CD4-positive, alpha-beta T cell treated with Interferon alpha-2 for 1 hour (primary cell): ENCODE data around the gene CXCR5.
"Not testable (repeated sequence)": the region's sequence is repeated elsewhere in the genome, so short reads cannot be mapped to it uniquely, and the experiment has no call there.

ENCODE experiments used
- DNase-seq, 2 donors: peaks; one replicate each; pipeline ENCODE4 v3.0.0-alpha.2; 2020 to 2022

CXCR5 gene, protein sequence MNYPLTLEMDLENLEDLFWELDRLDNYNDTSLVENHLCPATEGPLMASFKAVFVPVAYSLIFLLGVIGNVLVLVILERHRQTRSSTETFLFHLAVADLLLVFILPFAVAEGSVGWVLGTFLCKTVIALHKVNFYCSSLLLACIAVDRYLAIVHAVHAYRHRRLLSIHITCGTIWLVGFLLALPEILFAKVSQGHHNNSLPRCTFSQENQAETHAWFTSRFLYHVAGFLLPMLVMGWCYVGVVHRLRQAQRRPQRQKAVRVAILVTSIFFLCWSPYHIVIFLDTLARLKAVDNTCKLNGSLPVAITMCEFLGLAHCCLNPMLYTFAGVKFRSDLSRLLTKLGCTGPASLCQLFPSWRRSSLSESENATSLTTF

DNA sequence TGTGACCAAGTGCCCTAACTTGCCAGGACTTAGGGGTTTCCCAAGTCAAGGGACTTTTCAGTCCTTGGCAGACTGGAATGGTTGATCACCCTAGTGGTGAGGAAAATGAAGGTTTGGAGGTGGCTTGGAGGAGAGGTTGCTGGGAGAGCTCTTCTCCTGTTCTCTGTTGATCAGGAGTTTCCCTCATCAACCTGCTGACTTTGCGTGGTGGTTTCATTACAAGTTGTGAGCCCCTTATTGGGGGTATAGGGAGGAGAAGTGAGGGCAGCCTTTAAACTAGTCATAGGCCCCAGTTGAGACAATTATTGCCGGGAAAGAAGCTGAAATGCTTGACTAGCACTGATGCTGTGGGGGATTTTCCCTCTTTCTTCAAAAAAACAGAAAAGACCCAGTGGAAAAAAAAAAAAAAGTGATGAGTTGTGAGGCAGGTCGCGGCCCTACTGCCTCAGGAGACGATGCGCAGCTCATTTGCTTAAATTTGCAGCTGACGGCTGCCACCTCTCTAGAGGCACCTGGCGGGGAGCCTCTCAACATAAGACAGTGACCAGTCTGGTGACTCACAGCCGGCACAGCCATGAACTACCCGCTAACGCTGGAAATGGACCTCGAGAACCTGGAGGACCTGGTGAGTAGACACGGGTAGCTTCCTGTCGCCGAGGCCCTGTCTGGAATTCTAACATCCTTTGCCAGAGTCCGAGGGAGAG is at the start of gene CXCR5:
TSS of gene CXCR5 (plus strand) at position 525 of the 704 bp plus-strand sequence. CDS start at position 575, 50 bp downstream.
- peak; percentile 64 to 80 for DNase-seq

DNA sequence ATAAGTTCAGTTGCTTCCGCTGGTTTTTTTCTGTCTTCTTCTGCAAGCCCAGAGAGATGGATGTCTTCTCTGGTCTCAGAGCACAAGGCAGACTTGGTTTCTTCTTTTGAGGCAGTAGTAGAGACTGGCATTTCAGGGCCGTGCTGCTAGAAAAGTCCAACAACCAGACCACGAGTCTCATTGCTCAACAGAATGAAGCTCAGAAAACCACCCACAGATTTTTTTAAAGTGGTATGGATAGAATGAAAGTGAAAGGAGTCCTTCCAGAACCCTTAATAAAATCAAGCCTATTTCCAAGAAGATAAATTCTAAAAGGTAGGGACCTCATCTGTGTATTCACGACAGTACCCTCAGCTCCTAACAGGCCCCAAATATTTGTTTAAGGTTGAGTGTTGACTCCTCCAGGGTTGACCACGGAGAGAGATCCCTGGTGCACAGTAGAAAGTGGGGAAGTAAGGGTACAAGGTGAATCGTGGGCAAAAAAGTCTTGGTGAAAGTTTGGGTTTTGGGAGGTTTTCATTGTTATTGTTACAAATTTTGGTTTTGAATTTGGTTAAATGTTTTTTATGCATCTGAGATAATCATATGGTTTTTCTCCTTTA is 49.2 kb upstream of the CXCR5 start:
- peak in 1 of 2 donors; percentile 51 for DNase-seq

DNA sequence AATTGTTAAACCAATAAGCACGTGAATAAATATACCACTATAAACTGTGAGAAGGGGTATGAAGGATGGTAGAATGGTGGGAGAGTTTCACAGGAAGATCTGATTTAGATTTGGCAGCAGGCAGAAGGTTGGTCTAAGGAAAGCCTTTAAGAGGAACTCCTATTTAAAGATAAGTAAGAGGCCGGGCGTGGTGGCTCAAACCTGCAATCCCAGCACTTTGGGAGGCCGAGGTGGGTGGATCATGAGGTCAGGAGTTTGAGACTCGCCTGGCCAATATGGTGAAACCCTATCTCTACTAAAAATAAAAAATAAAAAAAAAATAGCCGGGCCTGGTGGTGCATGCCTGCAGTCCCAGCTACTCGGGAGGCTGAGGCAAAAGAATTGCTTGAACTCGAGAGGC is 45.8 kb upstream of the CXCR5 start:
- no peak for DNase-seq

GRCh38 chr11:118838905-118839553 is 44.7 kb upstream of the CXCR5 start:
- DNase-seq: peak in 1 of 2 donors; percentile 11

- peak; percentile 72 to 84 for DNase-seq
Measured at GRCh38 chr11:118841469-118842242, 42.0 kb upstream of the CXCR5 start.

DNA sequence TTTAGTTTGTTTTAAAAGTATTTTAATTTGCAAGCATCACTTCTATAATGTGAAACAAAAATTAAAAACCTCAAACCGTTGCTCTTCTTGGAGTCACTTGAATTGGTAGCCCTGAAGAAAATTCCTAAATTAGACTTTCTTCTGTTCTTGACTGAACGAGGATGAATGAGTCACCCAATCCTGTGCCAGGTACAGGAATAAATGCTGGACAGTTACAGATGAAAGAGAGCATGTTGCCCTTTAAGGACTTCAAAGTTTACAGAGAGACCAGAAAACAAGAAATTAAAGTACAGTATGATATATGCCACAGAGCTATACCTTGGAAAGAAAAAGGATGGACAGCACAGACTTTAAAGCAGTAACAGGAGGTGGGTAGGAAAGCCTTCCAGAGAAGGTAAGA is 41.3 kb upstream of the CXCR5 start:
- DNase-seq: no peak

DNA sequence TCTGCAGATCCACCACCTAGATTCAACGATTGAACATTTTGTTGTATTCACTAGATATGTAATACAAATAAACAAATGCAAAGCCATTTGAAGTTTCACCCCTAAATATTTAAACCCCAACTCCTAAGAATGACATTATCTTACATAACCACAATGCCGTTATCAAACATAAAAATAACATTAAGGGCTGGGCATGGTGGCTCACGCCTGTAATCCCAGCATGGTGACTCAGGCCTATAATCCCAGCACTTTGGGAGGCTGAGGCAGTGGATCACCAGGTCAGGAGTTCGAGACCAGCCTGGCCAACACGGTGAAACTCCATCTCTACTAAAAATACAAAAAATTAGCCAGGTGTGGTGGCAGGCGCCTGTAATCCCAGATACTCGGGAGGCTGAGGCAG is 40.8 kb upstream of the CXCR5 start:
- DNase-seq: not testable (repeated sequence)

- DNase-seq: no peak
Measured at GRCh38 chr11:118843565-118843964, 40.1 kb upstream of the CXCR5 start.

DNA sequence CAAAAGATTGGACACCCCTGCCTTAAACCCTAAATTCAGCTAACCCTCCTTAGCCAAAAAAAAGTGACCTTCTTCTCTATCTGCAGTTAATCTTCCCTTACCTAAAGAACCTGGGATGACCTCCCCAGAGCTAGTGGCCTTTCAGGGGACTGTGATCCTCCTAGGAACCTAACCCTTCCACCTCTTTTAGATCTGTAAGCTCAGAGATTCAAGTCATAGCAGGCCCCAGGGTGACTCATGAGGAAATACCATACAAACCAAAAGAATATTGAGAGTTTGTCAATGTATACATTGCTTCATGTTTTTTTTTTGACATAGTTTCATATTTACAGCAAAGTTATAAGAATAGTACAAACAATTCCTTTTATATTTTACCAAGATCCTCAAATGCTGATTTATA is 38.3 kb upstream of the CXCR5 start:
- no peak for DNase-seq

DNA sequence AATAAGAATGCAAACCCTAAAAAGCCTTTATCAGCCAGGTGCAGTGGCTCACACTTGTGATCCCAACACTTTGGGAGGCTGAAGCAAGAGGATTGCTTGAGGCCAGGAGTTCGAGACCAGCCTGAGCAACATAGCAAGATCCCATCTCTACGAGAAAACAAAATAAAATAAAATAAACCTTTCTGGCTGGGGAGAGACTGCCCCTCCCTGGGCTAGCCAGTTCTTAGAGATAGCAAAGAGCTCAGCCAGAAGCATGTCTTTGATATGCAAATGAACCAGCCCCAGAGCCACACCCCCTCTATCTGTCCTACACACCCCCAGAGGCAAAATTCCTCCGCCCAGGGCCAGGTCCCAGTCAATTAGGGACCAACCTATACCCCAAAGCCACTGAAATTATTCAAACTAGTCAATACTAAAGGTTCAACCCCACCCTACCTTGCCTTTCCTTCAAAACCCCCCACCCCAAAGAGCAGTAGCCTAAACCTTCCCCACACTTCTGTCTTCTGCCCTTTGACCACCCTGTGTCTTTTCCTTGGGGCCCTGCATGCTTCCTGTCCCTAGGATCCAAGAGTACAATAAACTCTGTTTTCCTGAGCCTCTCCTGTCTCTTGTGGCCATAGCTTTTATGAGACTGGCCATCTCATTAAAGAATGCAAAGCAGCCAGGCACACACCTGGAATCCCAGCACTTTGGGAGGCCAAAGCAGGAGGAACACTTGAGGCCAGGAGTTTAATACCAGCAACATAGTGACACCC is 37.3 kb upstream of the CXCR5 start:
- no peak for DNase-seq

DNA sequence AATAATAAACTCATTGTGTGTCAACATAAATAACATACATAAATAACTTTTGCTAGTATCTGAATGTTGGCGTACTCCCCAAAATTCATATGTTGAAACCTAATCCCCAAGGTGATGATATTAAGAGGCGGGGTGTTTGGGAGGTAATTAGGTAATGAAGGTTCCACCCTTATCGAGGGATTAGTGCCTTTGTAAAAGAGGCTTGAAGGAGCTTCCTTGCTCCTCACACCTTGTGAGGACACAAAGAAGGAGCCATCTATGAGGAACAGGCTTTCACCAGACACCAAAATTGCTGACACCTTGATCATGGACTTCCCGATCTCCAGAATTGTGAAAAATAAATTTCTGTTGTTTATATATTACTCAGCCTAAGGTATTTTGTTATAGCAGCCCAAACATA is 33.9 kb upstream of the CXCR5 start:
- DNase-seq: no peak

DNA sequence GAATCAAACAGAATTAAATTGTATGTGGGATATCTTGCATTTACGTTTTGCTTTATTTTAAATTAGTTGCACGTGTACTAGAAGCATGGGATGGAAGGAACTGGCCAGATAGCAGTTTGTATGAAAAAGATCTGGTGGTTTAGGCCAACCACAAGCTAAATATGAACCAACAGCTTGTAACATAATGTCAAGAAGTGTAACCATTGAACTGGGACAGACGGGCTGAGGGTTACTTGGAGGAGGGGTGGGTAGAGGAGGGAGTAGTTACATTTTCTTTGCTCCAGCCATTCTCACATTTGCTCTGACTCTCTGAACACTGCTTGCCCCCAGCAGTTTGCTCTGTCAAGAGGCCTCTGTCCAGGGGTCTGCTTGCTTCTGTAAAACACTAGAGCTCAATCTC is 31.7 kb upstream of the CXCR5 start:
- DNase-seq: no peak

- no peak for DNase-seq
Measured at GRCh38 chr11:118853678-118854077, 30.0 kb upstream of the CXCR5 start.

GRCh38 chr11:118856314-118856713 is 27.4 kb upstream of the CXCR5 start:
- DNase-seq: no peak

DNA sequence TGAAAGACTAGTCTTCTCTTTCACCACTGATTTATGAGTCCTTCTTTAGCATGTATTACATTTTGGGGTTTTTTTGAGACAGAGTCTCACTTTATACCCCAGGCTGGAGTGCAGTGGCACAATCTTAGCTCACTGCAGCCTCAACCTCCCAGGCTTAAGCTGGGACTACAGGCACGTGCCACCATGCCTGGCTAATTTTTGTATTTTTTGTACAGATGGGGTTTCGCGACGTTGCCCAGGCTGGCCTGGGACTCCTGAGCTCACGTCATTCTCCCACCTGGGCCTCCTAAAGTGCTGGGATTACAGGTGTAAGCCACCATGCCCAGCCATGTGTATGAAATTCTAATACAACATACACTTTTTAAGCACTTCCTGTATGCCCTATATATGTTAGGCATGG is 26.3 kb upstream of the CXCR5 start:
- no peak for DNase-seq

GRCh38 chr11:118859973-118860372 is 23.7 kb upstream of the CXCR5 start:
- DNase-seq: no peak

GRCh38 chr11:118868659-118869058 is 15.0 kb upstream of the CXCR5 start:
- no peak for DNase-seq

DNA sequence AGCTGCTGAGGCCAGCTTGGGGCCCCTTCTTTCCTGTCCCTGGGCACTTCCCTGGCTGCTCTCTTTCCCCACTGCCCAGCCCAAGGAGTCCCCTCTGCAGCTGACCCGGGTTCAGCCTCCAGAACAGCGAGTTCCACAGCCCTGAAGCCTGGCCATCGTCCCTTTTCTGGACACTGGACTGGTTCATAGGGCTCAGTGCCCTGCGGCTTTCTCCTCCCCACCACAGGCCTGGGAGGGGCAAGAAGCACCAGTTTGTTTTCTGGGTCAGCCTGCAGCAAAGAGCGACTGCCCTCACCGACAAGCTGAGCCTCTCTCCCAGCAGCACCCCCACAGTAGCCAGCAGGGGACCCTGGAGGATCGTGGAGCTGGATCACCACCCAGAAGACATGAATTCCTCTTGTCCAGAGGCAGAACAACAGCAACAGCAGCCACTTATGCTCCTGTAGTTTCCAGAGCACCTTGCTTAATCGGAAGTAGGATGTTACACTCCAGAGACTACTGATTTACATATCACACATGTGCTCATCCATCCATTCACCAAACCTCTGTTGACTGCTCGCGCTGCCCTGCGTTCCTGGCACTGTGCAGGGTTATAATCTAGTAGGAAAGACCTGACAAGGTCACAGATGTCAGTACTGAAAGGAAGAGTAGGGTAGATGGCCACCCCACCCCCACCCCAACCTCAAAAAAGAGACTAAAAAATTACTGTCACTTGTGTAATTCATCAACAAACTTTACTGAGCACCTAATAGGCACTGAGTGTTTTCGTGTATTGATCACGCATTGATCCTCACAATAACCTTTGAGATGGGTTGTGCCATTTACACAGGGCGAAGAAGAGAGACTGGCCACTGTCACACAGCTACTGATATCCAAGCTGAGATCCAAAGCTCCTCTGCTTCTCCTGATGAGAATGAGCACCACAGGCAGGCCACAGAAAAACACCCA is 13.0 kb upstream of the CXCR5 start:
- peak in 1 of 2 donors; percentile 52 for DNase-seq

DNA sequence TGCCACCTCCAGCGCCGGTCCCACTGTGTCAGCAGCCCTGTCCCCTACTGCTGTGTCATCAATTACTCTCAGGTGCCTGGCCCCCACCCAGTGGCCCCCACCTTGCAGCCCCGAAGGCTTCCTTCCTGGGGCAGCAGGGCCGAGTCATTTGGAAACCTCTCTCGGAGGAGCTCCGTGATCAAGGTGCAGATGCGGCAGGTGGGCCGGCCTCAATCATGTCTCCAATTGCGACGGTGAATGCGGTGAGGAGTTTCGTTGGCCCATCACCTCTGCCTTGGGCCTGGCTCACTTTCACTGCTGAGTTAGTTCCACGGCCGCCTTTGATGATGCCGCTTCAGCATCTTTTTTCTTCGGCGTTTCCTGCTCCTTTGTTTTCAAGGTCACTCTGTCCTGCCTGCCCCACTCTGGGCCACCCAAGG is 11.3 kb upstream of the CXCR5 start:
- peak; percentile 46 to 77 for DNase-seq

GRCh38 chr11:118873804-118874203 is 9.9 kb upstream of the CXCR5 start:
- no peak for DNase-seq

DNA sequence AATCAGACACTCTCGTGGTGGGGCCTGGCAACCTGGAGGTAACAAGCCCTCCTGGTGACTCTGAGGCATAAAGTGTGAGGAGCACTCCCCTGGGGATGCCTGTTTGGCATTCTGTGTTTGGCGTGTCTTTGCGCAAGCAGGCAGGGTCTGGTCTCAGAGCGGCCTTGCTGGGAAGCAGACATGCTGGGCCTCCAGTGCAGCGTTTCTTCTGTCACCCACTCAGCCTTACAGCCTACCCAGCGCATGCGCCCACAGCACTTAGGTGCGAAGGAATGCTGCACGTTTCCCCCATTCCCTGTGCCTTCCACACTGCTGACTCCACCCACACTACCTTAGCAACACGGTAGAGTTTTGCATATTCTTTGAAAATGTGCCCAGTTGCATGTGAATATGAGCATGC is 7.4 kb upstream of the CXCR5 start:
- no peak for DNase-seq
